Gastrocnemius medialis (tissue), 4 donors: ENCODE results near the gene MYBPH. TPM values are rescaled to one million over a fixed set of nuclear protein-coding genes. Genes with fewer than 3 reads are reported as not detected.

ENCODE experiments used
- ATAC-seq, 2 donors: fragments of 150-250 bp; one replicate each; pipeline ENCODE4 v1.9.1; 2016
- DNase-seq, 2 donors: peaks; one replicate each; pipeline ENCODE4 v3.0.0-alpha.2; 2019
- H3K27ac ChIP-seq, 4 donors: fragments of 200-600 bp; sonication (generic); 1 replicate in 1 of 4; 2 replicates in 3 of 4; pipeline ENCODE4 v1.5.1; 2016 to 2018; ENCODE audit warnings: mild to moderate bottlenecking in 2 of 4, moderate library complexity in 1 of 4
- H3K27me3 ChIP-seq, 3 donors: fragments of 200-600 bp; sonication (generic) in 2 of 3; 1 replicate in 1 of 3; 2 replicates in 2 of 3; pipeline versions ENCODE4 v1.5.1 to v1.6.0; 2016 to 2019; ENCODE audit warnings: mild to moderate bottlenecking in 1 of 3, moderate library complexity in 1 of 3
- H3K36me3 ChIP-seq, 2 donors: fragments of 200-600 bp; sonication (generic) in 1 of 2; one replicate each; pipeline ENCODE4 v1.5.1; 2017 to 2018
- H3K4me1 ChIP-seq, 2 donors: fragments of 200-600 bp; sonication (generic) in 1 of 2; one replicate each; pipeline ENCODE4 v1.5.1; 2016 to 2017; ENCODE audit warnings: mild to moderate bottlenecking in 2 of 2
- H3K4me3 ChIP-seq, 4 donors: fragments of 200-600 bp; sonication (generic) in 3 of 4; 1 replicate in 1 of 4; 2 replicates in 3 of 4; pipeline ENCODE4 v1.5.1; 2016 to 2019; ENCODE audit warnings: mild to moderate bottlenecking in 2 of 4
- H3K9me3 ChIP-seq, 3 donors: fragments of 200-600 bp; sonication (generic) in 2 of 3; 1 replicate in 1 of 3; 2 replicates in 2 of 3; pipeline ENCODE4 v1.5.1; 2016 to 2019
- POLR2A ChIP-seq, 2 donors: fragments of 450-650 bp; IDR thresholded peaks; one replicate each; pipeline ENCODE4 v1.6.1; 2017; ENCODE audit warnings: antibody characterized with exemption in 2 of 2, mild to moderate bottlenecking in 2 of 2, moderate library complexity in 2 of 2
- in situ Hi-C, 4 donors: fragments of 200-750 bp; cut with MboI; loops; one replicate each; pipeline versions ENCODE4 v1.15.0 to v1.8.0; 2017; ENCODE audit warnings: low sequenced_read_pairs in 4 of 4
- intact Hi-C: fragments of 100-400 bp; cut with DNase I; formaldehyde crosslinking; loops from one replicate; pipeline ENCODE4 v1.15.1; 2023; ENCODE audit warnings: low total_unique reads
- total RNA-seq, 4 donors: library from RNA; depleted of rRNA; stranded (reverse); fragments of >200 nt; gene quantifications; one replicate each; pipeline versions ENCODE4 v1.1.0 to v1.2.3, GENCODE V29; 2016
- TF ChIP-seq, protein P1 (sequence below), 5 experiments: fragments of 450-650 bp in 3 of 5; fragments of 200-600 bp in 2 of 5; sonication (generic) in 2 of 5; IDR thresholded peaks in 4 of 5; conservative IDR thresholded peaks in 1 of 5; 1 replicate in 4 of 5; 2 replicates in 1 of 5; pipeline ENCODE4 v1.5.1; 2016 to 2019; ENCODE audit warnings: antibody characterized with exemption in 5 of 5, mild to moderate bottlenecking in 3 of 5, moderate library complexity in 3 of 5

MYBPH gene
- total RNA-seq, 4 donors from 2014 or later, result 7.4 to 260 (median 45.5) TPM

DNA sequence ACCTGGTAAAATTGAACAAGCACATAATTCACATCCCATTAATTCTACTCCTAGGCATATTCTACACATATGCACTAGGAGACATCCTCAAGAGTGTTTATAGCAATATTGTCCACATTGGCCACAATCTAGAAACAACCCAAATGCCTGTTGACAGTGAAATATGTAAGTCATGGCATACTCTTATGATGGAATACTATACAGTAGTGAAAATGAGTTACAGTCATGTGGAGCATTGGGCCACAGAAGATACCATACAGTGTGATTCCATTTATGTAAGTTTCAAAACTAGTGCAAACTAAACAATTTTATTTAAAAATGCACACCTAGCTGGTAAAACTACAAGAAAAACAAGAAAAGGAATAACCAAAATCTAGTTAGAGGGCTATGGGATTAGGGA lies 34.7 kb upstream of the MYBPH start:
- H3K4me3 ChIP-seq, result no peak overlapping the region
- no peak for DNase-seq
- H3K36me3 ChIP-seq, result no peaks in the 10 kb centered on the region
- intact Hi-C loops (no loop called here), in situ Hi-C loops (loop anchor here in 3 of 4 donors (10.0 kb wide), 4 partner anchors 46 to 176 kb away; no protein-coding TSS in a partner anchor)
- no peak for ATAC-seq
- H3K9me3 ChIP-seq, result no peaks in the 10 kb centered on the region
- H3K4me1 ChIP-seq, result no peaks in the 10 kb centered on the region
- TF ChIP-seq, protein P1, sequence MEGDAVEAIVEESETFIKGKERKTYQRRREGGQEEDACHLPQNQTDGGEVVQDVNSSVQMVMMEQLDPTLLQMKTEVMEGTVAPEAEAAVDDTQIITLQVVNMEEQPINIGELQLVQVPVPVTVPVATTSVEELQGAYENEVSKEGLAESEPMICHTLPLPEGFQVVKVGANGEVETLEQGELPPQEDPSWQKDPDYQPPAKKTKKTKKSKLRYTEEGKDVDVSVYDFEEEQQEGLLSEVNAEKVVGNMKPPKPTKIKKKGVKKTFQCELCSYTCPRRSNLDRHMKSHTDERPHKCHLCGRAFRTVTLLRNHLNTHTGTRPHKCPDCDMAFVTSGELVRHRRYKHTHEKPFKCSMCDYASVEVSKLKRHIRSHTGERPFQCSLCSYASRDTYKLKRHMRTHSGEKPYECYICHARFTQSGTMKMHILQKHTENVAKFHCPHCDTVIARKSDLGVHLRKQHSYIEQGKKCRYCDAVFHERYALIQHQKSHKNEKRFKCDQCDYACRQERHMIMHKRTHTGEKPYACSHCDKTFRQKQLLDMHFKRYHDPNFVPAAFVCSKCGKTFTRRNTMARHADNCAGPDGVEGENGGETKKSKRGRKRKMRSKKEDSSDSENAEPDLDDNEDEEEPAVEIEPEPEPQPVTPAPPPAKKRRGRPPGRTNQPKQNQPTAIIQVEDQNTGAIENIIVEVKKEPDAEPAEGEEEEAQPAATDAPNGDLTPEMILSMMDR (IDR thresholded peaks at IDR 0.05 in 4 of 5, conservative IDR thresholded peaks at IDR 0.05 in 1 of 5), result no peak
- no peak for TF ChIP-seq POLR2A (IDR thresholded peaks at IDR 0.05)
- no peaks in the 10 kb centered on the region for H3K27me3 ChIP-seq
- H3K27ac ChIP-seq, result no peak overlapping the region

DNA sequence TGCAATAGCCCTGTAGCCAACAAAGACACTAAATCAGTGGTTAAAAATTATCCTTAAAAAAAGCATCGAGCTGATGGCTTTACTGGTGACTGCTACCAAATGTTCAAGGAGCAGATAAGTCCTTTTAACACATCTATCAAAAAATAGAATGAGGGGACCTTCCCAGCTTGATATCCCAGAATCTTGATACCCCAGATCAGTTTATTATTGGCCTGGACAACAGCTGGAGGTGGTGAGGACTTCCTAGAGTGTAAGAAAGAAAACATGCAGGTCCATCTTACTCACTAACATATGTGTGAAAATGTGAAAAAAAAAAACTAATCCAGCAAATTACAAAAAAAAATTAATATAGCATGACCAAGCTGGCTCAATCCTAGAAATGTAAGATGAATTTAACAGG lies 32.6 kb upstream of the MYBPH start:
- in situ Hi-C loops (loop anchor here in 1 of 4 donors (10.0 kb wide), 1 partner anchor 173 kb away; no protein-coding TSS in a partner anchor), intact Hi-C loops (no loop called here)
- Histone ChIP-seq H3K9me3 (no peaks in the 10 kb centered on the region), H3K4me3 (no peak overlapping the region), H3K27me3 (no peaks in the 10 kb centered on the region), H3K4me1 (peaks cover 0 to under 1% of the 10 kb centered on the region in 2 donors), H3K27ac (no peak overlapping the region), H3K36me3 (no peaks in the 10 kb centered on the region)
- TF ChIP-seq, protein P1 (IDR thresholded peaks at IDR 0.05 in 4 of 5, conservative IDR thresholded peaks at IDR 0.05 in 1 of 5), result no peak
- no peak for TF ChIP-seq POLR2A (IDR thresholded peaks at IDR 0.05)
- DNase-seq (no peak), ATAC-seq (no peak)

DNA sequence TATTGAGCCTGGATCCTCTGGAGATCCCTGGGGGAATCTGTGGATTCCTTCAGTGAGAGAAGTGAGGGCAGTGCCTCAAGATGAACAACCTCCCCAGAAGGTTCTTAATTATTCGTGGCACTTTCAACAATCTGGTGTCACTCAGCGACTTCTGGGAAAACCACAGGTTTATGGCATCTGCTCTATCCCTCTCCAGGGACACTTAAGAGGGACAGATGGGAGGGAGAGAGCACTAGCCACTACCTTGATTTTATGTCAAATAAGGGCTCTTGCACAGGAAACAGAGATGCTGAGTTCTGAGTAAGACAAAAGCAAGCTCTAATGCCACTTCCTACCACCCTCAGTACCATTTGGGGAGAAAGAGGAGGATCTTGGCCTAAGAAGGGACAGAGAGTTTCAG lies 32.1 kb upstream of the MYBPH start:
- intact Hi-C loops (no loop called here), in situ Hi-C loops (loop anchor here in 1 of 4 donors (10.0 kb wide), 1 partner anchor 173 kb away; no protein-coding TSS in a partner anchor)
- Histone ChIP-seq H3K4me1 (peaks cover 0 to 5% of the 10 kb centered on the region in 2 donors), H3K27ac (no peak overlapping the region), H3K27me3 (no peaks in the 10 kb centered on the region), H3K9me3 (no peaks in the 10 kb centered on the region), H3K4me3 (no peak overlapping the region), H3K36me3 (no peaks in the 10 kb centered on the region)
- no peak for ATAC-seq
- DNase-seq, result no peak
- TF ChIP-seq POLR2A (IDR thresholded peaks at IDR 0.05), result no peak
- TF ChIP-seq, protein P1 (IDR thresholded peaks at IDR 0.05 in 4 of 5, conservative IDR thresholded peaks at IDR 0.05 in 1 of 5), result no peak

DNA sequence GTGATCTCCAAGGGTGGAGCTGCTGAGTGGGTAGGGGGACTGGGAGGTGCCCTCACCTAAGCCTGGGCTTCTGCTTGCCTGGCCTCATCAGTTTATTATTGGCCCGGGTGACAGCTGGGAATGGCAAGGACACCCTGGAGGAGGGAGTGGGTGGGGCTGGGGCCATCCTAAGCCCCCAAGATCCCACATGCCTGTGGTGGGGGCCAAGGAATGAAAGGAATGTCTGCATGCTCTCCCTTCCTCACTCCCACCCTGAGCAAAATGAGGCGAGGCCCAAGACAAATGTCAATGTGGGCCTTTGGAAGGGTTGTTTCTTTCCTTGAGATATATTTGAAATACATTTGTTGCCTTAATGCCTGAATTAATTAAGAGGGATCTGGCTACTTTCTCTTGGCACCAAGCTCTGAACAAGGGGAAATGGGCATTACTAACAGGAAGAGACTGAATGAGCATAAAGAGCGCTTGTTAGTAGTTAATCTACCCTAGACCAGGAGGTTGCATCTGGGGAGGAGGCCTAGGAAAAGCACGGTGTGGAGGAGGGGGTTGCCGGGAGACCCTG lies 30.6 kb upstream of the MYBPH start:
- peaks cover 11 to 20% of the 10 kb centered on the region in 2 donors for H3K4me1 ChIP-seq
- TF ChIP-seq, protein P1 (IDR thresholded peaks at IDR 0.05 in 4 of 5, conservative IDR thresholded peaks at IDR 0.05 in 1 of 5), result no peak
- no peak for TF ChIP-seq POLR2A (IDR thresholded peaks at IDR 0.05)
- DNase-seq (no peak), ATAC-seq (no peak)
- H3K36me3 ChIP-seq, result no peaks in the 10 kb centered on the region
- in situ Hi-C loops (loop anchor here in 1 of 4 donors (10.0 kb wide), 1 partner anchor 171 kb away; no protein-coding TSS in a partner anchor), intact Hi-C loops (no loop called here)
- no peaks in the 10 kb centered on the region for H3K27me3 ChIP-seq
- no peak overlapping the region for H3K4me3 ChIP-seq
- H3K9me3 ChIP-seq, result no peaks in the 10 kb centered on the region
- no peak overlapping the region for H3K27ac ChIP-seq
